ACC112 (cell line): Measurements from ENCODE around the gene MCC.
A peak's percentile ranks its signal among the peaks of the same experiment; 100 is the strongest.

Experiments
- H2AFZ ChIP-seq: fragments of 200-600 bp; sonication (generic); one replicate; pipeline ENCODE4 v1.6.0; 2017; ENCODE audit warnings: antibody characterized with exemption, low read length; ENCODE audit not compliant: unreplicated experiment
- H3K27ac ChIP-seq: fragments of 200-600 bp; sonication (generic); 2 replicates; pipeline ENCODE4 v1.5.1; 2014; ENCODE audit warnings: low read depth, mild to moderate bottlenecking, antibody characterized with exemption, low read length, moderate library complexity
- H3K27me3 ChIP-seq: fragments of 200-600 bp; sonication (generic); 2 replicates; pipeline ENCODE4 v1.6.1; 2014; ENCODE audit warnings: mild to moderate bottlenecking, antibody characterized with exemption, low read length, moderate library complexity, mixed read lengths; ENCODE audit not compliant: insufficient read depth
- H3K36me3 ChIP-seq: fragments of 200-600 bp; sonication (generic); 2 replicates; pipeline ENCODE4 v1.6.1; 2016; ENCODE audit warnings: mild to moderate bottlenecking, antibody characterized with exemption, low read length, moderate library complexity, mixed read lengths; ENCODE audit not compliant: insufficient read depth
- H3K4me1 ChIP-seq: fragments of 200-600 bp; sonication (generic); one replicate; pipeline ENCODE4 v1.6.1; 2016; ENCODE audit warnings: low read length, mixed read lengths; ENCODE audit not compliant: insufficient read depth, unreplicated experiment, control insufficient read depth
- H3K4me3 ChIP-seq: fragments of 200-600 bp; sonication (generic); 2 replicates; pipeline ENCODE4 v1.5.1; 2014; ENCODE audit warnings: mild to moderate bottlenecking, low read depth, low read length
- H3K79me2 ChIP-seq: fragments of 200-600 bp; sonication (generic); one replicate; pipeline ENCODE4 v1.6.0; 2016; ENCODE audit warnings: low read length; ENCODE audit not compliant: control insufficient read depth, unreplicated experiment, insufficient read depth

The MCC gene

GRCh38 chr5:113253037-113253436 is 235.2 kb downstream of the MCC start:
- H3K27ac ChIP-seq = no peak overlapping the region
- H3K27me3 ChIP-seq = no peaks in the 10 kb centered on the region
- no peak overlapping the region for H3K4me3 ChIP-seq
- no peaks in the 10 kb centered on the region for H3K79me2 ChIP-seq
- H3K4me1 ChIP-seq = peaks cover 19% of the 10 kb centered on the region
- H2AFZ ChIP-seq = no peak overlapping the region
- H3K36me3 ChIP-seq = no peaks in the 10 kb centered on the region

GRCh38 chr5:113252066-113252465 is 236.2 kb downstream of the MCC start:
- Histone ChIP-seq H3K36me3 (no peaks in the 10 kb centered on the region), H3K27me3 (no peaks in the 10 kb centered on the region), H2AFZ (no peak overlapping the region), H3K4me1 (peaks cover 19% of the 10 kb centered on the region), H3K27ac (no peak overlapping the region), H3K79me2 (no peaks in the 10 kb centered on the region), H3K4me3 (no peak overlapping the region)

- Histone ChIP-seq H3K4me3 (no peak overlapping the region), H3K79me2 (no peaks in the 10 kb centered on the region), H3K36me3 (no peaks in the 10 kb centered on the region), H3K4me1 (peaks cover 19% of the 10 kb centered on the region), H2AFZ (no peak overlapping the region), H3K27me3 (no peaks in the 10 kb centered on the region), H3K27ac (peak overlapping the region; percentile 90)
Measured at GRCh38 chr5:113250341-113250953, 237.8 kb downstream of the MCC start.

GRCh38 chr5:113249206-113249605 is 239.0 kb downstream of the MCC start:
- Histone ChIP-seq H3K4me3 (no peak overlapping the region), H3K4me1 (peaks cover 19% of the 10 kb centered on the region)

GRCh38 chr5:113246361-113246870 is 241.8 kb downstream of the MCC start:
- peak overlapping the region; percentile 13 for H2AFZ ChIP-seq
- peaks cover 24% of the 10 kb centered on the region for H3K4me1 ChIP-seq

More at GRCh38 chr5:113249206-113249605, 239.0 kb downstream of the MCC start:
- no peak overlapping the region for H2AFZ ChIP-seq
- H3K27ac ChIP-seq = peak overlapping the region; percentile 90
- H3K79me2 ChIP-seq = no peaks in the 10 kb centered on the region
- no peaks in the 10 kb centered on the region for H3K36me3 ChIP-seq
- H3K27me3 ChIP-seq = no peaks in the 10 kb centered on the region

GRCh38 chr5:113245427-113246225 is 242.6 kb downstream of the MCC start:
- no peaks in the 10 kb centered on the region for H3K36me3 ChIP-seq
- H2AFZ ChIP-seq = peak overlapping the region; percentile 13
- peaks cover 19% of the 10 kb centered on the region for H3K4me1 ChIP-seq
- H3K27me3 ChIP-seq = no peaks in the 10 kb centered on the region
- H3K4me3 ChIP-seq = no peak overlapping the region
- no peak overlapping the region for H3K27ac ChIP-seq
- H3K79me2 ChIP-seq = no peaks in the 10 kb centered on the region

More at GRCh38 chr5:113246361-113246870, 241.8 kb downstream of the MCC start:
- Histone ChIP-seq H3K27me3 (no peaks in the 10 kb centered on the region), H3K4me3 (no peak overlapping the region), H3K36me3 (no peaks in the 10 kb centered on the region), H3K27ac (no peak overlapping the region), H3K79me2 (no peaks in the 10 kb centered on the region)

- Histone ChIP-seq H3K27me3 (no peaks in the 10 kb centered on the region), H3K4me3 (no peak overlapping the region), H3K36me3 (no peaks in the 10 kb centered on the region), H3K27ac (no peak overlapping the region), H3K4me1 (peaks cover 14% of the 10 kb centered on the region), H2AFZ (no peak overlapping the region), H3K79me2 (no peaks in the 10 kb centered on the region)
Measured at GRCh38 chr5:113244966-113245365, 243.3 kb downstream of the MCC start.

- Histone ChIP-seq H3K27ac (no peak overlapping the region), H3K36me3 (no peaks in the 10 kb centered on the region), H3K4me3 (no peak overlapping the region), H3K27me3 (no peaks in the 10 kb centered on the region), H2AFZ (no peak overlapping the region), H3K4me1 (peaks cover 4% of the 10 kb centered on the region), H3K79me2 (no peaks in the 10 kb centered on the region)
Measured at GRCh38 chr5:113243349-113243664, 244.9 kb downstream of the MCC start.

- Histone ChIP-seq H3K27ac (no peak overlapping the region), H3K36me3 (no peaks in the 10 kb centered on the region), H3K4me1 (peaks cover 4% of the 10 kb centered on the region), H3K4me3 (no peak overlapping the region), H3K27me3 (no peaks in the 10 kb centered on the region), H2AFZ (no peak overlapping the region), H3K79me2 (no peaks in the 10 kb centered on the region)
Measured at GRCh38 chr5:113242481-113243348, 245.5 kb downstream of the MCC start.

- Histone ChIP-seq H3K4me3 (no peak overlapping the region), H2AFZ (no peak overlapping the region), H3K79me2 (no peaks in the 10 kb centered on the region), H3K36me3 (no peaks in the 10 kb centered on the region), H3K4me1 (peaks cover 6% of the 10 kb centered on the region), H3K27me3 (no peaks in the 10 kb centered on the region), H3K27ac (no peak overlapping the region)
Measured at GRCh38 chr5:113240951-113241726, 247.1 kb downstream of the MCC start.
